ENCODE data around the gene CREBRF. TPM values are rescaled to one million over a fixed set of nuclear protein-coding genes. Genes with fewer than 3 reads are reported as not detected.

The CREBRF gene
- total and polyA plus RNA-seq, 9 of the 15 experiments (the other 6 are each of a cell fraction or from before 2014, with no cell fraction given) = 1.1 to 4.9 (median 2.9) TPM

- no peak for TF ChIP-seq ZBTB34 (CRISPR knock-in tag; IDR thresholded peaks at IDR 0.05)
- TF ChIP-seq HDAC3 (IDR thresholded peaks at IDR 0.05; ENCODE audit: borderline replicate concordance, partially characterized antibody) = no peak
- TF ChIP-seq NKRF (IDR thresholded peaks at IDR 0.05; ENCODE audit: borderline replicate concordance) = peak; percentile 93
- TF ChIP-seq GTF2F1 (IDR thresholded peaks at IDR 0.05; ENCODE audit: low read depth, low read length) = no peak
- TF ChIP-seq ZBTB26 (CRISPR knock-in tag; IDR thresholded peaks at IDR 0.05) = no peak
- no peak for TF ChIP-seq ZBTB2 (IDR thresholded peaks at IDR 0.05)
- TF ChIP-seq ARID1B (IDR thresholded peaks at IDR 0.05) = no peak; the same call in 1 of the 2 replicates
- no peak for TF ChIP-seq STAT6 (CRISPR knock-in tag; IDR thresholded peaks at IDR 0.05)
- no peak for TF ChIP-seq ZNF143 (CRISPR knock-in tag; IDR thresholded peaks at IDR 0.05)
- no peak for TF ChIP-seq SFPQ (IDR thresholded peaks at IDR 0.05; ENCODE audit: low read depth, low read length)
- TF ChIP-seq ZNF347 (CRISPR knock-in tag; IDR thresholded peaks at IDR 0.05; ENCODE audit: low read depth) = no peak
- peak; percentile 78 for TF ChIP-seq TAF9B (IDR thresholded peaks at IDR 0.05; ENCODE audit: partially characterized antibody)
Observed at GRCh38 chr5:173144200-173145176, 88.3 kb downstream of the CREBRF start, which contains the start of gene BNIP1 (continued).
